Right atrium auricular region (tissue), 2 donors: ENCODE measurements around the gene DONSON. TPM values are rescaled to one million over a fixed set of nuclear protein-coding genes. Genes with fewer than 3 reads are reported as not detected.
"Not testable (repeated sequence)": the region's sequence is repeated elsewhere in the genome, so short reads cannot be mapped to it uniquely, and the experiment has no call there.

ENCODE experiments used
- DNase-seq: peaks from one replicate; pipeline ENCODE4 v3.0.0-alpha.2; 2019; ENCODE audit warnings: low spot score
- H3K27ac ChIP-seq, 2 donors: fragments of 200-600 bp; sonication (generic); 1 replicate in 1 of 2; 2 replicates in 1 of 2; pipeline ENCODE4 v1.5.1; 2016 to 2019
- H3K27me3 ChIP-seq, 2 donors: fragments of 200-600 bp; sonication (generic); one replicate each; pipeline versions ENCODE4 v1.5.1 to v1.6.0; 2017 to 2019
- H3K36me3 ChIP-seq: fragments of 200-600 bp; sonication (generic); one replicate; pipeline ENCODE4 v1.5.1; 2016
- H3K4me1 ChIP-seq, 2 donors: fragments of 200-600 bp; sonication (generic); one replicate each; pipeline versions ENCODE4 v1.5.1 to v1.6.0; 2017 to 2019
- H3K4me3 ChIP-seq, 2 donors: fragments of 200-600 bp; sonication (generic); 1 replicate in 1 of 2; 2 replicates in 1 of 2; pipeline ENCODE4 v1.5.1; 2017 to 2019; ENCODE audit warnings: mild to moderate bottlenecking in 1 of 2, moderate library complexity in 1 of 2
- H3K9me3 ChIP-seq, 2 donors: fragments of 200-600 bp; sonication (generic); one replicate each; pipeline ENCODE4 v1.5.1; 2019
- total RNA-seq, 2 donors: library from RNA; depleted of rRNA; stranded (reverse); fragments of >200 nt; gene quantifications; one replicate each; pipeline ENCODE4 v1.1.0, GENCODE V29; 2016
- TF ChIP-seq, protein P1 (sequence below), 2 donors: fragments of 200-600 bp; sonication (generic); IDR thresholded peaks; one replicate each; pipeline ENCODE4 v1.5.1; 2019; ENCODE audit warnings: antibody characterized with exemption in 2 of 2

Gene DONSON, protein sequence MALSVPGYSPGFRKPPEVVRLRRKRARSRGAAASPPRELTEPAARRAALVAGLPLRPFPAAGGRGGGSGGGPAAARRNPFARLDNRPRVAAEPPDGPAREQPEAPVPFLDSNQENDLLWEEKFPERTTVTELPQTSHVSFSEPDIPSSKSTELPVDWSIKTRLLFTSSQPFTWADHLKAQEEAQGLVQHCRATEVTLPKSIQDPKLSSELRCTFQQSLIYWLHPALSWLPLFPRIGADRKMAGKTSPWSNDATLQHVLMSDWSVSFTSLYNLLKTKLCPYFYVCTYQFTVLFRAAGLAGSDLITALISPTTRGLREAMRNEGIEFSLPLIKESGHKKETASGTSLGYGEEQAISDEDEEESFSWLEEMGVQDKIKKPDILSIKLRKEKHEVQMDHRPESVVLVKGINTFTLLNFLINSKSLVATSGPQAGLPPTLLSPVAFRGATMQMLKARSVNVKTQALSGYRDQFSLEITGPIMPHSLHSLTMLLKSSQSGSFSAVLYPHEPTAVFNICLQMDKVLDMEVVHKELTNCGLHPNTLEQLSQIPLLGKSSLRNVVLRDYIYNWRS
- 1 to 10 TPM; 3.3 to 3.5 TPM for total RNA-seq

DNA sequence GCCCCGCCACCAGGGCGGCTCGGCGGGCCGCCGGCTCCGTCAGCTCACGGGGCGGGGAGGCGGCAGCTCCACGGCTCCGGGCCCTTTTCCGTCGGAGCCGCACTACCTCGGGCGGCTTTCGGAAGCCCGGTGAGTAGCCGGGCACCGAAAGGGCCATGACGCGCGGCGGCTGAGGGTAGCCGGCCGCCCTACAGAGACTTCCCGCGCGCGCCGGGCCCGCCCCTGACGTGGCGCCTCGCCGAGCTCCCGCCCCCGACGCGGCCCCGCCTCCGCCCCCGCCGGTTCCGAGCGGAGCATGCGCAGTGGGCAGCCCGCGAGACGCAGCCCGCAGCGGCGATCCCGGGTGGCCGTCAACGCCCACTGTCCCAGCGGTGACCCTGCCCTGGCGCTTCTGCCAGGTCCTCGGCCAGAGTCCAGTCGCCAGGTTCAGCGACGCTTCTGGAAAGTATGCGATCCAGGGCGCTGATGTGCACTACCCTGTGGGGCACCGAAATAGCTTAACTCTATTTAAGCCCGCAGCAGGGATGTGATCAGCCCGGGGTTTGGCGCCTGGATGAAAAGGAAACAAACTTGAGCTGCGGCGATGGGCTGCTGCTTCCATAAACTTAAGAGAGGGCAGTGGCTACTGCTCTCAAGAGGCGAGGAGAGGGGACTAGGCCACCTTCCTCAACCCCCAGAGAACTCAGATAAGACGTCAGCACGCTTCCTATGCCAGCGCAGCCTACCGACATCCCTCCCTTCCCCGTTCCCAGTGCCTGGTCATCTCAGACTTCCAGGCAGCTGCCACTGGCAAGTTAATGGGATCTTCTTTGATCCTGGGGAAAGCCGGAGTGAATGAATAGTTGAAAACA is at the start of gene DONSON:
DONSON (minus strand) TSS at position 200 of the 851 bp plus-strand sequence; CDS start at position 157, 43 bp downstream.
- TF ChIP-seq, protein P1, sequence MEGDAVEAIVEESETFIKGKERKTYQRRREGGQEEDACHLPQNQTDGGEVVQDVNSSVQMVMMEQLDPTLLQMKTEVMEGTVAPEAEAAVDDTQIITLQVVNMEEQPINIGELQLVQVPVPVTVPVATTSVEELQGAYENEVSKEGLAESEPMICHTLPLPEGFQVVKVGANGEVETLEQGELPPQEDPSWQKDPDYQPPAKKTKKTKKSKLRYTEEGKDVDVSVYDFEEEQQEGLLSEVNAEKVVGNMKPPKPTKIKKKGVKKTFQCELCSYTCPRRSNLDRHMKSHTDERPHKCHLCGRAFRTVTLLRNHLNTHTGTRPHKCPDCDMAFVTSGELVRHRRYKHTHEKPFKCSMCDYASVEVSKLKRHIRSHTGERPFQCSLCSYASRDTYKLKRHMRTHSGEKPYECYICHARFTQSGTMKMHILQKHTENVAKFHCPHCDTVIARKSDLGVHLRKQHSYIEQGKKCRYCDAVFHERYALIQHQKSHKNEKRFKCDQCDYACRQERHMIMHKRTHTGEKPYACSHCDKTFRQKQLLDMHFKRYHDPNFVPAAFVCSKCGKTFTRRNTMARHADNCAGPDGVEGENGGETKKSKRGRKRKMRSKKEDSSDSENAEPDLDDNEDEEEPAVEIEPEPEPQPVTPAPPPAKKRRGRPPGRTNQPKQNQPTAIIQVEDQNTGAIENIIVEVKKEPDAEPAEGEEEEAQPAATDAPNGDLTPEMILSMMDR (IDR thresholded peaks at IDR 0.05), result peak in 1 of 2 donors; percentile 26
- H3K27me3 ChIP-seq, result no peaks in the 10 kb centered on the region
- peak within 1 kb of the TSS; percentile 70 to 89 for H3K4me3 ChIP-seq
- peak; percentile 83 for DNase-seq
- no peaks in the 10 kb centered on the region for H3K9me3 ChIP-seq
- H3K36me3 ChIP-seq, result no peaks in the 10 kb centered on the region
- H3K27ac ChIP-seq, result peak within 1 kb of the TSS; percentile 88
- peaks cover 0 to 9% of the 10 kb centered on the region in 2 donors for H3K4me1 ChIP-seq

DNA sequence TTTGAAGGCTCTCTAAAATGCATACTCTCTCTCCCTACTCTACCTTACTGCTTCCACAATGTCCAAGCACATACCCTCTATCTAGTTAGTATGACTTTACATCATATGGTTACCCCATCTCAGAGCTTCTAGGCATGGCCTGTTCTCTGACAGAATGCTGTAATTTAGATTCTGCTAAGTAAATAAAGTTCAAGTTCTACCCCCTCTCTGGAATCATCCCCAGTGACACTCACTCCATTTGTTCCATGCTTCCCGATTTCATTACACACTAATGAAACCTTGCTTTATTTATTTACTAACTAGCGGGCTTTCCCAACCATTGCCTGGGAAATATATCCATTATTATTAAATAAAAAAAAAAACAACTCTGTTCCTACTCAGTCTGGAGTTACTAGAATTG is 45.8 kb upstream of the DONSON start:
- no peak for DNase-seq
- Histone ChIP-seq H3K36me3 (peaks cover 25% of the 10 kb centered on the region), H3K4me3 (no peak overlapping the region), H3K27ac (no peak overlapping the region), H3K27me3 (no peaks in the 10 kb centered on the region), H3K9me3 (no peaks in the 10 kb centered on the region), H3K4me1 (no peaks in the 10 kb centered on the region)
- TF ChIP-seq, protein P1 (IDR thresholded peaks at IDR 0.05), result no peak

DNA sequence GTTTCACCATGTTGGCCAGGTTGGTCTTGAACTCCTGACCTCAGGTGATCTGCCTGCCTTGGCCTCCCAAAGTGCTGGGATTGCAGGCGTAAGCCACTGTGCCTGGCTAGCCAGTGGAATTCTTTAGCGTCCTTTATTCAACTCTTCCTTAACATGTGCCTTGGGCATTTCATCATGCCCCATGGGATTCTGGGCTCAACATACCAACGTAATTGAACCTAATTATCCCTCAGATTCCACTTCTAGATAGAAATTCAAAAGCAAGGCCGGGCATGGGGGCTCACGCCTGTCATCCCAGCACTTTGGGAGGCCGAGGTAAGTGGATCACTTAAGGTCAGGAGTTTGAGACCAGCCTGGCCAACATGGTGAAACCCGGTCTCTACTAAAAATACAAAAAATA is 37.7 kb upstream of the DONSON start:
- not testable (repeated sequence) for H3K9me3 ChIP-seq, DNase-seq, H3K4me3 ChIP-seq, H3K27ac ChIP-seq, H3K27me3 ChIP-seq, H3K4me1 ChIP-seq
- H3K36me3 ChIP-seq, result peaks cover 40% of the 10 kb centered on the region

DNA sequence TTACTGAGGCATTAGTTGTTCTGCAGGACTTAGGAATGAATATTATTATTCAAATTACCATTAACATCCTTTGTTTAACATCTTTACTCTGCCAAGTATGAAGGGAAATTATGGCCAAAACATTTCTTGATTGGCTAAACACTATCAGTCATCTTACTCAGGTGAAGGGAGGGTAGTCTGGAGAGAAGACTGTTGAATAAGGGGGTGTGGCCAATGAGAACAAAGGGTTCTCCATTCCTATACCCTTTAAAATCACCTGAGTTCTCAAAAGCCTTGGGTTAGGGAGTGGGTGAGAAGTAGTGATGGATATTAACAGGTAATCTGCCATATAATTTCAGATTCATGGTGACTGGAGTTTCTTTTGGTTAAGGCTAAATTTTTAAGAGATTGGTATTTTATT is 33.8 kb upstream of the DONSON start:
- H3K27ac ChIP-seq, result no peak overlapping the region
- DNase-seq, result no peak
- no peaks in the 10 kb centered on the region for H3K9me3 ChIP-seq
- H3K27me3 ChIP-seq, result no peaks in the 10 kb centered on the region
- no peaks in the 10 kb centered on the region for H3K4me1 ChIP-seq
- H3K36me3 ChIP-seq, result peaks cover 36% of the 10 kb centered on the region
- no peak overlapping the region for H3K4me3 ChIP-seq
- TF ChIP-seq, protein P1 (IDR thresholded peaks at IDR 0.05), result no peak

DNA sequence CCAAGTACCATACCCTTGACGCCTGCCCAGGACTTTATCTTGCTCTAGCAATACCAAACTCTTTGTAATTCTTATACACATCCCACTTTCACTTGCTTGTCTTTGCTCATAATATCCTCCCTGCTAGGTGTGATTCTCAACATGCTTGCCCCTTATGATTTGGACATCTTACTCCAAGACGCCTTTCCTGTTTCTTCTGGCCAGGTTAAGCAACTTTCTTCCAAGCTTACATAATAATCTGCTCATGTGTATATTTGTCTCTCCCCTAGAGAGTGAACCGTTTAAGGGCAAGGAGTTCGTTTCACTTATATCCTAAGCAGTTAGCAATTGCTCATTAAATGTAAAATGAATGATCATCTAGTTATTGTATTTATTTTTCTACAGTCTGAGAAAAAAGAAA is 31.2 kb upstream of the DONSON start:
- Histone ChIP-seq H3K27me3 (no peaks in the 10 kb centered on the region), H3K4me3 (no peak overlapping the region), H3K9me3 (no peaks in the 10 kb centered on the region), H3K36me3 (peaks cover 36% of the 10 kb centered on the region), H3K4me1 (no peaks in the 10 kb centered on the region), H3K27ac (no peak overlapping the region)
- no peak for DNase-seq
- TF ChIP-seq, protein P1 (IDR thresholded peaks at IDR 0.05), result no peak

DNA sequence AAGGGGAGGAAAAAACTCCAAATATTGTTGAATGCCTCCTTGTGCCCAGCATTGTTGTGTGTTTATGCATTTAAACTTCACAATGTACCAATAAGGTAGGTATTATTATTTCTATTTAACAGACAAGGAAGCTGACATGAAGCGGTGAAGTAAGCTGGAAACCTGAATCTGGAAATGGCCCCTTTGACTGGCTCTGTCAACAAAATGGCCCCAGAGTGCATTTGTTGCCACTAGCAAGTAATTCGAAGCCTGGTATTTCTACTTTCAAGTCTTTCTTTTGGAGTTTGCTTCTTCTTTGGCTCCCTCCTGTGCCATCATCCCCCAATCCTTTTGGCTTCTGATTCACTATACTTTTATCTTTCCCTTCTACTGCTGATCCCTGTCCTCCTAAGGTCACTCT is 29.9 kb upstream of the DONSON start:
- H3K9me3 ChIP-seq, result no peaks in the 10 kb centered on the region
- no peak for DNase-seq
- TF ChIP-seq, protein P1 (IDR thresholded peaks at IDR 0.05), result no peak
- no peaks in the 10 kb centered on the region for H3K4me1 ChIP-seq
- no peaks in the 10 kb centered on the region for H3K27me3 ChIP-seq
- H3K4me3 ChIP-seq, result no peak overlapping the region
- H3K36me3 ChIP-seq, result peaks cover 28% of the 10 kb centered on the region
- H3K27ac ChIP-seq, result no peak overlapping the region

DNA sequence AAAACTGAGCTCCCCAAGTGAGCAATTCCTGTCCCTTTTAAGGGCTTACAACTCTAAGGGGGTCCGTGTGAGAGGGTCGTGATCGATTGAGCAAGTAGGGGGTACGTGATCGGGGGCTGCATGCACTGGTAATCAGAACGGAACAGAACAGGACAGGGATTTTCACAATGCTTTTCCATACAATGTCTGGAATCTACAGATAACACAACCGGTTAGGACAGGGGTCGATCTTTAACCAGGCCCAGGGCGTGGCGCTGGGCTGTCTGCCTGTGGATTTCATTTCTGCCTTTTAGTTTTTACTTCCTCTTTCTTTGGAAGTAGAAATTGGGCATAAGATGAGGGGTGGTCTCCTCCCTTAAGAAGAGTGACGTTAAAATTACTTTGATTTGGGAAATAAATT is 29.1 kb upstream of the DONSON start:
- not testable (repeated sequence) for H3K27ac ChIP-seq, H3K4me3 ChIP-seq, H3K27me3 ChIP-seq, H3K4me1 ChIP-seq, H3K9me3 ChIP-seq, DNase-seq
- H3K36me3 ChIP-seq, result peaks cover 30% of the 10 kb centered on the region
